Stimulated activated naive CD8-positive, alpha-beta T cell treated with anti-CD3 and anti-CD28 coated beads, Interleukin-15, Interleukin-2, amounts not matched to agents 100 U/mL and 50 U/mL, for 24 hours (primary cell): ENCODE measurements around the gene KANSL1.

Experiments used
- ATAC-seq: fragments of 150-1000 bp; cut with Tn5 transposase; one replicate; pipeline ENCODE4 v1.10.0; 2021
- DNase-seq: peaks from one replicate; pipeline ENCODE4 v3.0.0; 2021

Gene KANSL1

DNA sequence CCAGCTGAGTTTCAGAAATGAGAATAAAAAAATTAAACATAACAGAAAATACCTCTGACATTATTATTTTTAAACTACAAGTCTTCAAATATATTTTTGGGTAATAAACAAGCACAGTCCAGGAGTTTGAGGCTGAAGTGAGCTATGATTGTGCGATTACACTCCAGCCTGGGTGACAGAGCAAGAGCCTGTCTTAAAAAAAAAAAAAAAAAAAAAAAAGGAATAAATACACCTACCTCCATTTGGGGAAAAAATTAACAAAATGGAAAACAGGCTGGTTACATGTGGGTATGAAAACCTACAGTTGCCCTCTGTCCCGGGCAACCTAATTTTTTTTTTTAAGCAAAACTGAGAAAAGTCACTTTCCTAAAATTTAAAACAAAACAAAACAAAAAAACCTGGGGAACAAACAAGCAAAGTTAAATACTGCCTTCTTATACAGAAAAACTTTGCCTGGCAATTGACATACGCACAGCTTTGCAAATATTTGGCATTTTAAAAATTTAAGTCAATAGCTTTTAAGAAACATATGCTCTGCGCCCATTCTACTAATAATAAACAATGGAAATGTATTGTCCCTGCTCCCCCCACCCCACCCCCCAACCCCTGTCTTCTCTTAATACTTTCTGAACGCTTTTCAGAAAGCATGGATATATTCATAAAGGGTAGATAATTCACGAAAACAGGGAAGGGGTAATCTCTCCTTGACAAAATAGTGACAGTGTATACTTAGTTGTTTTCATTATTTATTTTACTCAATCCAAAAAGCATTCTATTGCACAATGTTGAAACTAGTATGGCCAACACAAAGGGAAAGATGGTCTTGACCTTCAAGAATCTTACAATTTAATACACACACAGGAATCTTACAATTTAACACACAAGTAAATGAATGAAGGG is 112.9 kb downstream of the KANSL1 start:
- no peak for DNase-seq

DNA sequence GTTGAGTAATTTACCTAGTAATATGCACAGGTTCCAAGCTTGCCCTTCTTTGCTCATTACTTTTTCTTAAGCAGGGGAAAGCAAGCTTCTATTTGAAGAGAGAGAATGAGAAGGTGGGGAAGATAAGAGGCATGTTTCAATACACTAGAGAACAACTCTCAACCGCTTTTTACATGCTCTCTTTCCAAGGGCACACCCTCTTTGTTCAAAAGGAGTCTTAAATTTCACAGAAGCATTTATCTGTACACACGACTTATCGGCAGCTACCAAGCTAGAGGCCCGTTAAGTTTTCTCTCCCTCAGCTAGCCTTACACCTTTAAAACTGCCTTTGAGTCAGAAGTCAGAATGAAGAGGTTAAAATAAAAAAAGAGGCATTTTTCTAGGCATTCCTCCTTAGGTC is 114.6 kb downstream of the KANSL1 start:
- no peak for ATAC-seq
- no peak for DNase-seq

More for the DNA sequence above, 112.9 kb downstream of the KANSL1 start:
- ATAC-seq, result no peak

DNA sequence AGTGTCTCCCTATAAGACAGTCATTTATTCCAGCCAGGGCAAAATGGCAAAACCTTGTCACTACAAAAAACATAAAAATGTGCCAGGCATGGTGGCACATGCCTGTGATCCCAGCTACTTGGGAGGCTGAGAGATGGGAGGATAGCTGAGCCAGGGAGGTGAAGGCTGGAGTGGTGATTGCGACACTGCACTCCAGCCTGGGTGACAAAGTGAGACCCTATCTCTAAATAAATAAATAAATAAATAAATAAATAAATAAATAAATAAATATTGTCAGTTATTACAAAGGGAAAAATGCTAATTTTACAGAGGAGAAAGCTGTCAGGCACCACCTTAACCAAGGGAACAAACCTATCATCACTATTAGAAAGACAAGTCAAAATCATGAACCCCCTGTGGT is 118.7 kb downstream of the KANSL1 start:
- DNase-seq (no peak), ATAC-seq (no peak)

DNA sequence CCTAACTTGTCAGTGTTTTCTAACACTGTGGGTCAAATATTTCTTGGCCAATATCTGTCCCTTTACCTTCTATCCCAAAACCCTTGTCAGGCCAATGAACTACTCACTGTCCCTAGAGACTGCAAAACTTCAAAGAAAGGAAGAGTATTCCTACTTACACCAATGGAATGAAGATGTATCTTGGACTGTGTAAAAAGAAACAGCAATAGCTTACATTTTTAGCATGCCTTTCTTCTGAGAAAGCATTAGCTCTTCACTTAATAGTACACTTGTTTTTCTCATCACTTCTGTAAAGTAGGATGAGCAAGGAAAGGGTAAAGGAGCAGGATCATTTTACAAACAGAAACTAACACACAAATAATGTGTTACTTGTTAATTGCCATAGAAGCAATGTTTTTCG is 120.2 kb downstream of the KANSL1 start:
- ATAC-seq (no peak), DNase-seq (no peak)

DNA sequence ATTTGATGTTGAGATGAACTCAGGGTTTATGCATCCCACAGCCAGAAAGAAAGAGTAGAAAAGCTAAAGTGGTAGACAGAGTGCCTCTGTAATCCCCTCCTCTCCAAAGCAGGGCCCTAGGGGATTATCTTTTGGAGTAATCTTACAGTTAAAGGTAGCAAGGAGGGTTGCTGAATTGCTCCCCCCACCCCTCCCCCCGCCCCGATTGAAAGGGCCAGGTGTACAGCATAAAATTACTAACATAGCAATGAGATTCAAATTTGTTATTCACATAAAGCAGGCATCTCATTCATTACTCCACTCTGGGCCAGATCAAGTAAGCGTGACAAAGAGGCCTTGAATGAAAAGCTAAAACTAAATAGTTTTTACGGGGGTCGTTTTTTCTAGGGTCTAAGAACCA is 121.4 kb downstream of the KANSL1 start:
- DNase-seq, result no peak
- ATAC-seq, result no peak

DNA sequence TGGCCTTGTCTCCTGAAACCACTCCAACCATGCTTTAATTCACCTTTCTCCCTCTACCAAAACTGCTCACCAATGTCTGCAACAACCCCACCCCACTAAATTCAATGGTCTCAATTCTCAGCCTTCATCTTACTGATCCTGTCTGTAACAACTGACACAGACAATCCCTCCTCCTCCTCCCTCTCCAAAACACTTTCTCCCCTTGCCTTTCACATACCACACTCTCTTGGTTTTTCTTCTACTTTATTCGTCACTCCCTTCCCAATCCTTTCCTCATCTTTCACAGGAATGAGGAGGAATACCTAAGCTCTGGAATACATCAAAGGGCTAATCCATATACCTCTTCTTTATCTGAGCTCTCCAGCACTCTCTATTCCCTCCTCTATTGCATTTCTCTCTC is 128.8 kb downstream of the KANSL1 start:
- no peak for ATAC-seq
- DNase-seq, result no peak

DNA sequence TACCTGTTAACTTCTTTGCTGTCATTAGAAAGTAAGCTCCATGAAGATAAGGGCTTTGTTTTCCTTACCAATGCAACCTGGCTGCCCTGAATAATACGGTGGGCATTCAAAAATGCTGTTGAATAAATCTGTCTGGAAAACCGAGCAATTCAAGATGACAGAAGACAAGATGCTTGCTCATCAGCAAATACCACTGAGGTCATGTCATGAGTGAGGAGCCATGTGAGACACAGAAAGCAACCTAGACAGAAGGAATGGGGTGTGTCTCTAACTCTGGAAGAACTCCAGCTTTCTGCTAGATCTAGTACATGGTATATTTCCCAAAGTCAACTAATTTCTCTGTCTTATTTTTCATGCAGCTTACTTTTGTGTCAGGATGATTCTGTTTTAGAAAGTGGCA is 130.0 kb downstream of the KANSL1 start:
- ATAC-seq (no peak), DNase-seq (no peak)

DNA sequence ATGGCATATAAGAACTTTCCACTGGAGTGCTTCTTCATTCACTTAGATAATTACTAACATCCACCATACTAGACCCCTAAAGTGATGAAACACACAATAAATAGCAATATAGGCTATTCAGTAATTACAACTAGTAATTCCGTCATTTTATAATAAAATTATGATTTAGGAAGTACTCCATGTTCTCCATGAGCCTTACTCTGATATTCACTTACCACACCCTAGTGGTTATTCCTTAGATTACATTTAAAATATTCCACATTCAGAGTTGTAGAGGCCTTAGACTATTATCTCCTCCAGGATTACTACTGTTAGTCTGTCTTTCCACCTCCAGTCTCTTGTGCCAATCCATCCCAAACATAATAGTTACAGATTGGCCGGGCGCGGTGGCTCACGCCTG is 131.8 kb downstream of the KANSL1 start:
- ATAC-seq, result no peak
- DNase-seq, result no peak

DNA sequence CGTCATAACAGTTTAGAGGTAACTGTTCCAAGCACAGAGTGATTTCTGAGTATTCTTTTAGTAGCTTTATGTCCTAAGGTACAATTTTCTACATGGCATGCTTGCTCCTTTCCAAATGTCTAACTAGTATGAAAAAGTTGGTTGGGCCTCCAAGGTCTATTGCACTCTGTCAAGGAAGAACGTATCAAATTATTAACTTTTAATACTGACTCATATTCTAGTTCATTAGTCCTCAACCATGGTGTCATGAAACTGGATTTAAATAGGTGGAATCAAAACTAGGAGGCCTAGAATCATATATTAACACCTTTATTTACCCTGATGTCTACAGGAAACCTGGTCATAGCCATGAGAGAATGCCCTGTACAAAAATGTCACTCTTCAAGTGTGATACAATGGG is 132.8 kb downstream of the KANSL1 start:
- no peak for DNase-seq
- ATAC-seq, result no peak

DNA sequence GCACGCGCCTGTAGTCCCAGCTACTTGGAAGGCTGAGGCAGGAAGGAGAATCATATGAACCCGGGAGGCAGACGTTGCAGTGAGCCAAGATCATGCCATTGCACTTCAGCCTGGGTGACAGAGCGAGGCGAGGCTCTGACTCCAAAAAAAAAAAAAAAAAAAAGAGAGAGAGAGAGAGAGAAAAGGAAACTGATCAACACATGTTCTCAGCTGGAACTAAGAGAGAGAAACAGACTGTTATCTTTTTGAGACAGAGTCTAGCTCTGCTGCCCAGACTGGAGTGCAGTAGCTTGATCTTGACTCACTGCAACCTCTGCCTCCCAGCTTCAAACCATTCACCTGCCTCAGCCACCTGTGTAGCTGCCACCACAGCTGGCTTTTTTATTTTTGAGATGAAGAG is 133.7 kb downstream of the KANSL1 start:
- no peak for DNase-seq
- no peak for ATAC-seq

DNA sequence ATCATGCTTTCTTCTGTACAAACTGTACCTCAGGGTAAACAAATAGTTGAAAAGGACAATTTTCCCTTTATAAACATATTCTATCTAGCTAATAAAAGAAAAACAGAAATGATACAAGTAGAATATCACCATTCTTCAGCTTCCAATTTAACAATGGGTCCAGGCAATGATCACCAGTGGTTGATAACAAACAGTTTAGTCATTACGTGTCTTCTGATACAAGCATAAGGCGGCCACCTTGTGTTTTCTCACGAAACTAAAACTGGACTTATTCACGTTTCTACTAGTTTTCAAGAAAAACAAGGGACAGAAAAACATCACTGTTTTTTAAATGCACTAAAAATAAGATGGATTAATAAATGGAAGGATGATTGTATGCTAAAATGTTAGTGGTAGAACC is 135.9 kb downstream of the KANSL1 start:
- ATAC-seq (no peak), DNase-seq (no peak)

DNA sequence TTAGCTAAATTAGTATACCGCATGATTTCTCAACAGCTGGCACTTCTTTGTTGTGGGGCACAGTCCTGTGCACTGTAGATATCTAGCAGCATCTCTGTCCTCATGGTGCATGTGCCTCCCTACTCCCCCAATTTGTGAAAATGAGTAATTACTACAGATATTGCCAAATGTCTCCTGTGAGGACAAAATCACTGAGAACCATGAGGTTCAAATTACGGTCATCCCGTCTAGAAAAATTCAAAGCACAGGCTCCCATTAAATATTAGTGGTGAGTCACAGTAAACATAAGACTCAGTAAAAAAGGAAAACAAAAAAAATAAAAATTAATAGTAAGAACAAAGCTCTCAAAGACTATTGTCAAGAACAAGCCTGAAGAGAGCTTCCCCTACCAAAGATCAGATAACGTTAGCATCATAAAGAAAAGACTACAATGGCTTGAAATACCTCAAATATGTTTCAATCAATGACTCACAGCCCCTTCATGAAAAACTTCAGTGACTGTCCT is 136.4 kb downstream of the KANSL1 start:
- ATAC-seq (peak; percentile 44), DNase-seq (no peak)

DNA sequence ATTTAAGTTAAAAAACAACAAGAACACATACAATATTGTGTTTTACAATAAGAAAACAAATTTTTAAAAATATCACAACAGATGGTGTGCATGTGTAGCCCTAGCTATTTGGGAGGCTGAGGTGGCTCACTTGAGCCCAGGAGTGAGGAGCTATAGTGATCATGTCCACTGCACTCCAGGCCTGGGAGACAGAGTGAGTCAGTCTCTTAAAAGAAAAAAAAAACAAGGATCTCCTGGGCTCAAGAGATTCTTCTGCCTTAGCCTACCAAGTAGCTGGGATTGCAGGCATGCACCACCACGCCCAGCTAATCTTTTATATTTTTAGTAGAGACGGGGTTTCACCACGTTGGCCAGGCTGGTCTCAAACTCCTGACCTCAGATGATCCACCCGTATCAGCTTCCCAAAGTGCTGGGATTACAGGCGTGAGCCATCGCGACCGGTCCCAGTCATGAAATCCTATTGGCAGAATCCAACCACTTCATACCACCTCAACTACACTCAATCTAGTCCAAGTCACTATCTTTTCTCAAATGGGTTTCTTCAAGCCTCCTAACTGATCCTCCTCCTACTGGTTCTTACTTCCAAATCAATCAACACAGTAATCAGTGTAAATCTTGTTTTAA is 139.2 kb downstream of the KANSL1 start:
- ATAC-seq (no peak), DNase-seq (no peak)

DNA sequence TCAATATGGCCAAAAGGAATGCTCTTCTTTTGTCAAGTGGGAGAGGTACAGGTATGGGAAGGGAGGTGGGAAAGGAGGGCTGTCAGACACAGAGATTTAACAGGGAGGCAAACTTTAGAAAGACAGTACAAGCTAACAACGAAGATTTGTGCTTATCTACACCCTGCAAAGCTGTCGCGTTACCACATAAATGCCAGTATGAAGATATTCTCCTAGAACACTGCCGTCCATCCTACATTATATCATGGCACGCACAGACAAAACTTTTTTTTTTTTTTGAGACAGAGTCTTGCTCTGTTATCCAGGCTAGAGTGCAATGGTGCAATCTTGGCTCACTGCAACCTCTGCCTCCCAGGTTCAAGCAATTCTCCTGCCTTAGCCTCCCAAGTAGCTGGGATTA is 143.6 kb downstream of the KANSL1 start:
- ATAC-seq (no peak), DNase-seq (no peak)

DNA sequence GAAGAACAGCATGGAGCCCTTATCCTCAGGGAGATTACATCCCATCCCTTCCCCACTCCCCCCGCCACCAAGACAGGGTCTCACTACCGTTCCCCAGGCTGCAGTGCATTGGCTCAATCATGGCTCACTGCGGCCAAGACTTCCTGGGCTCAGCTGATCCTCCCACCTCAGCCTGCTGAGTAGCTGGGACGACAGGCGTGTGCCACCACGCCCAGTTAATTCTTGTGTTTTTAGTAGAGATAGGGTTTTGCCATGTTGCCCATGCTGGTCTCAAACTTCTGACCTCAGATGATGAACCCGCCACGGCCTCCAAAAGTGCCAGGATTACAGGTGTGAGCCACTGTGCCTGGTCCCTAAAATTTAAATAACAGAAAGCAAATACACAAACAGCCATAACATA is 145.4 kb downstream of the KANSL1 start:
- DNase-seq, result no peak
- no peak for ATAC-seq

DNA sequence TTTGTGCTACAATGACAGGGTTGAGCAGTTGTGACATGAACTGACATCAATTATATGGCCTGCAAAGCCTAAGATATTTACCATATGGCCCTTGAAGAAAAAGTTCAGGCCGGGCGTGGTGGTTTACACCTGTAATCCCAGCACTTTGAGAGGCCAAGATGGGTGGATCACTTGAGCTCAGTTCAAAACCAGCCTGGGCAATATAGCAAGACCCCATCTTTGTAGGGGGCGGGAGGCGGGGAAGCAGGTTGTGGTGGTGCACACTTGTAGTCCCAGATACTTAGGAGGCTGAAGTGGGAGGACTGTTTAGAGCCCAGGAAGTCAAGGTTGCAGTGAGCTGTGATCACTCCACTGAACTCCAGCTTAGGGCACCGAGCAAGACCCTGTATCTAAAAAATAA is 145.8 kb downstream of the KANSL1 start:
- DNase-seq (no peak), ATAC-seq (no peak)

DNA sequence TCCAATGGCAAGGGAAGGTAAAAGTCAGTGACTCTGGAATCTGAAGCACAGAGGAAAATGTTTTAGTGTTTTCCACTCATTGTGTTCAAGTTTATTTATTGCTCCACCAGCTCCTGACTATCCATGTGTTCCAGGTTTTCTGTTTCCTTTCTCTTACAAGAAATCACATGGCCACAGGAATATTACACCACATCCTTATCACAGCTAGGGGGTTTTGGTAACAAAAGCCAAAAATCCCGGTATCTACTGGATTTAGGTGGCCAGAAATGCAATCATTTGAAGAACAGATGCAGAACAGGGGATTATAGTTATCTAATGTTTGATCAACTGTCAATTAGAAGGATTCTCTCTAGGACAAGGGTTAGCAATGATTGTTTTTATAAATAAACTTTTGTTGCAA is 146.3 kb downstream of the KANSL1 start:
- ATAC-seq (no peak), DNase-seq (no peak)

DNA sequence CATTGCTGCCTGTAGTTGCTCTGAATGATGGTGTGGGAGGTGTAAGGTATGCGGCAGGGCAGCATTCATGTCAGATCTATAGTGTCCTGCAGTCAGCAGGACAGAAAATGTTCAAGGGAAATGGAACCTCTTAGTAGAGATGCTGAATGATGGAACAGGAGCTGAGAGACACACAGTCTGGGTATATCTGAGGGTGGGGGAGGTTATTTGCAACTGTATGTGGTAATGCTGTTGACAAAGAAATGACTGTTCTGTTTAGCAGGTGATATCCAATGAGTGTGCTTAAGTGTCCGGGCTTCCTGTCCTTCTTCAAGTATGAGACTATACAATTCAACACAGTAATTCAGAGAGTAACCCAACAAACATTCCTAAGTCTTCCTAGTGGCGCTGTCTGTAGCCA is 147.6 kb downstream of the KANSL1 start:
- ATAC-seq, result peak; percentile 87
- no peak for DNase-seq

DNA sequence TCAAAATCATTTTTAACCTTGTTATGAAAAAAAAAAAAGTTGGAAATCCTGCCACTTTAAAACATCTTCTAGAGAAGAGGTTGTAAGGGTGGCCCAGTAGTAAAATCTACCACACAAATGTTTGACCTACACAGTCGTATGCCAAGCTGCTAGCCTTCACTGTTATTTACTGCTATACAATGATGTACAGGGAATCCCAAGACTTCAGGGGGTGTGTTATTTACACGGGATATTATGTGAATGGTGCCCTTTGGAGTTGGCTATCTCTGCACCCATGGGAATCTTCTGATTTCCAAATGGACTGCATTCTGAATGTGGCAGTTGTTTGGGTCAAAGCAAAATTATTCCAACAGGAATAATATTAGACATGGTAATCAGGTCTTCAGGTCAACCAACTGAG is 148.2 kb downstream of the KANSL1 start:
- no peak for DNase-seq
- ATAC-seq, result no peak

DNA sequence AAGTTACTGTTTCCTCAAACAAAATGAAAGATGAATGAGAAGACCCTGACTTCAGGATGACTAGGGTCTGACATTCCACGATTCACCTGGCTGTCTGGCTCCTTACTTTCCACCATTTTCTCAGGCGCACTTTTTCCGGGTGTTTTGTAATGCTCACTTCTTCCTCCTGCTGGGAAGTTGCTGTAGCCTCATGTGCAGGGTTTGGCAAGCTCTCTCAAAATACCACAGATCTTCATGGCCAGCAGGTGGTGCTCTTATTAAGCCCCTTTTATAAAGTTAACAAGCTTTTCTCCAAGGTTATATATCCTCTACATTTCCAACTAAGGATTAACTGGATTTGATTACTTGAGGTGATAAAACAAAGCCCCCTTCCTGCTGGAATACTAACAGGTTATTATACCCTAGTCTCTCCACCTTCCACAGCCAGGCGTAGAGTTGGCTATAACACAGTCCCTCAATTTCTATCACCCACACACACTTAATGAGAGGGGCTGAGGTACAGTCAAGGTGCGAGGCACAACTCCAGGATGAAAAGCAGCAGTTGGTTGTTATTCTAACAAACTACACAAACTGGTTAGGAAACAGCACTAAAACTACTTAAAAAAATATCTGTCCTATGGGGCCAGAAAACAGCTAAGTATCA is 148.8 kb downstream of the KANSL1 start:
- DNase-seq, result peak; percentile 51
- peak; percentile 61 for ATAC-seq

DNA sequence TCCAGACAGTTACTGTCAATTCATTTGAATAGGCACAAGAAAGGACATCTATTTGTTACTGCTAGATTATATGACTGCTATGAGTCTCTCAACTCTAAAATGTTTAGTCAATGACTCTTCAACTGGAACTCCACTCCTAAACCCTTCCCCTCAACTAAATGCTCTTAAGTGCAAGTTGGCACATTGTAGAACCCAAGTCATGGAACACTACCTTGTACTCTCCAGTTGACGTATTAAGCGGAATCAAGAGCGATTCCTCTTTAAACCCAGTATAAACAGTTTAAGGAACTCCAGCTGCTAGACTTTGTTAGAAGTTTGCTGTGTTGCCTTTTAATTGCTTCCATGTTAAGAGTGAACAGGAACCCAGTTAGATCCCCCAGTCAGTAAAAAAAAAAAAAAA is 149.6 kb downstream of the KANSL1 start:
- no peak for ATAC-seq
- no peak for DNase-seq

DNA sequence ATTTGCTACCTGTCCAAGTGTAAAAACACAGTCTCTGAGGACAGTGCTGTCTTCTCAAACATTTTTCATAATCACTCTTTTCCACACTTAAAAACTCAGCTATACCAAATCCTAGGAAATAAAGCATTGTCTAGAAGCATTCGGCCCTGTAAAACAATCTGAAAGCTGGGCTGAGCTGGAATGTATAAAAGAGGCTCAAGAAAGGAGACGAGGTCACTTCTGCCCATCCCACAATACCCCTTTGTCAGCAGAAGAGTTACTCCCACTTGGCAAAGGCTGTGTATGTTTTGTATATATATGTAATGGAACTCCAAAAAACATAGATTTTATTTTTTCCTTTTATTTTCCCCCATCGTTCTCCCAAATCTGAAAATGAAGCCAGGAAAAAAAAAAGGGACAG is 150.3 kb downstream of the KANSL1 start:
- ATAC-seq, result no peak

DNA sequence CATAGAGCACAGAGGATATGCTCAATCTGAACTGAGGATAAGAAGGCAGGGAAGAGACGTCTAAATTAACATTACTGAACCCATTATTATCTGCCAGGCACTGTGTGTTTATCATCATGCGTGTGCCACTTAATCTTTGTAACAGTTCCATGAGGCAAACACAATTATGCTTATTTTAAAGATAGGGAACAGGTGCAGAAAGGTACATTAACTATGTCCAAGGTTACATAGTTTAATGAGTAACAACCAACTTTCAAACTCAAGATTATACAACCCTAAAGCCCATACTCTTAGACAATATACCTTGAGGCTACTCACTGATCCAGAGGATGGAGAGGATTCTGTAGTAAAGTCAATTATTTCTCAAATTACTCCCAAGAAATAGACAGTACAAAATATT is 151.0 kb downstream of the KANSL1 start:
- ATAC-seq (no peak), DNase-seq (no peak)

More for the DNA sequence above, 150.3 kb downstream of the KANSL1 start:
- DNase-seq, result no peak
